Psoas muscle (tissue), 8 donors: Measurements from ENCODE around the gene NPHS1. TPM values are rescaled to one million over a fixed set of nuclear protein-coding genes. Genes with fewer than 3 reads are reported as not detected.

Source experiments
- ATAC-seq, 4 donors: fragments of 200-7000 bp; cut with Tn5 transposase; one replicate each; pipeline ENCODE4 v1.9.1; 2020; ENCODE audit warnings: moderate library complexity in 3 of 4, mild to moderate bottlenecking in 2 of 4
- DNase-seq, 2 donors: peaks; one replicate each; pipeline ENCODE4 v3.0.0-alpha.2; 2020
- H3K27ac ChIP-seq: fragments of 200-600 bp; one replicate; pipeline ENCODE4 v1.8.0; 2022
- H3K27me3 ChIP-seq, 3 donors: fragments of 200-600 bp in 1 of 3; one replicate each; pipeline versions ENCODE4 v1.6.1 to v1.8.0; 2013 to 2022; ENCODE audit warnings: low read length in 2 of 3, mild to moderate bottlenecking in 2 of 3, moderate library complexity in 1 of 3; ENCODE audit not compliant: insufficient read depth in 3 of 3
- H3K36me3 ChIP-seq, 2 donors: fragments of 200-600 bp in 1 of 2; one replicate each; pipeline versions ENCODE4 v1.6.1 to v1.8.0; 2013 to 2022; ENCODE audit warnings: low read depth in 1 of 2, mild to moderate bottlenecking in 1 of 2, moderate library complexity in 1 of 2; ENCODE audit not compliant: insufficient read depth in 1 of 2
- H3K4me1 ChIP-seq: fragments of 200-600 bp; one replicate; pipeline ENCODE4 v1.8.0; 2022
- H3K4me3 ChIP-seq: fragments of 200-600 bp; one replicate; pipeline ENCODE4 v1.8.0; 2022; ENCODE audit warnings: mild to moderate bottlenecking
- H3K9me3 ChIP-seq: fragments of 200-600 bp; one replicate; pipeline ENCODE4 v1.8.0; 2022
- CTCF ChIP-seq: fragments of 200-600 bp; IDR thresholded peaks from one replicate; pipeline ENCODE4 v1.8.0; 2022; ENCODE audit warnings: antibody characterized with exemption
- WGBS, 3 donors: extraction: QIAGEN DNeasy Blood & Tissue Kit; methylation state at CpG; one replicate each; pipeline versions ENCODE4 v1.1.6 to v1.1.7; 2013; 5-methylcytosine and 5-hydroxymethylcytosine counted together
- intact Hi-C, 2 donors: fragments of 100-400 bp; cut with DNase I; formaldehyde crosslinking; loops; one replicate each; pipeline versions ENCODE4 v1.11.0 to v1.14.2; 2022
- polyA plus RNA-seq, 3 donors: library from polyadenylated mRNA; stranded (reverse); fragments of 200-250 nt; gene quantifications; one replicate each; pipeline ENCODE4 v1.2.3, GENCODE V29; 2013
- total RNA-seq, 4 donors: library from RNA; stranded (reverse); fragmentation: NEBNext Ultra II Directional in 2 of 4; extraction: Animal tissue kit (Norgen Biotek cat#: 25700) in 2 of 4; gene quantifications; one replicate each; pipeline versions ENCODE4 v1.2.1 to v1.2.4, GENCODE V29; 2021 to 2023
- donor health status: healthy with polysubstance abuse.
- donor health status: DM: no; HTN: no; CAD: no; lungs with moderate emphysema.
- donor health status: Bipolar disorder and iron deficiency.
- donor health status: healthy.
- donor health status: DM: yes; HTN: yes; CAD: no.
- donor health status: DM: no; HTN: no; CAD: no.
- donor health status: DM: no; HTN: no; CAD: no.
- donor health status: DM: yes; HTN: yes; CAD: no.

The NPHS1 gene
- total and polyA plus RNA-seq, 7 donors = not detected

GRCh38 chr19:35786299-35787160 lies 65.8 kb downstream of the NPHS1 start:
- intact Hi-C loops = no loop called here
- H3K27ac ChIP-seq = no peak overlapping the region
- ATAC-seq = no peak

DNA sequence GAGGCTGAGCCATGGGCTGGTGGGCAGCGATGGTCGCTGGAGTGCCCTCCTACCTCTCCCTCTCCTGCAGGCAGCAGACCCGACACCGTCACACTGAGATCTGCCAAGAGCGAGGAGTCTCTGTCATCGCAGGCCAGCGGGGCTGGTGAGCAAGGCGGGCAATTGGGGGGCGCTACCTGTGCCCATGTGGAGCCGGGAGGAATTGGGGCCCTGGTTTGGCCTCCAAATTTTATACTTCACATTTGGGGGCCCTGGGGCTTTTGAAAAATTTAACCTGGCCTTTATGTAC lies 67.0 kb downstream of the NPHS1 start:
- Histone ChIP-seq H3K27me3 (no peaks in the 10 kb centered on the region), H3K4me1 (no peaks in the 10 kb centered on the region), H3K4me3 (no peak overlapping the region), H3K27ac (no peak overlapping the region), H3K36me3 (peaks cover 0 to 25% of the 10 kb centered on the region in 2 donors), H3K9me3 (no peaks in the 10 kb centered on the region)
- intact Hi-C loops = no loop called here
- TF ChIP-seq CTCF = no peak
- ATAC-seq (no peak), DNase-seq (no peak)
- 85 to 91% (median 89%) methylated on average over 9 to 10 of the region's 10 CpGs for WGBS, 3 donors

More at GRCh38 chr19:35786299-35787160, 65.8 kb downstream of the NPHS1 start:
- peaks cover 0 to 12% of the 10 kb centered on the region in 2 donors for H3K36me3 ChIP-seq
- H3K27me3 ChIP-seq = no peaks in the 10 kb centered on the region
- TF ChIP-seq CTCF = no peak
- no peak overlapping the region for H3K4me3 ChIP-seq
- 88 to 92% (median 90%) methylated on average over 26 to 31 of the region's 31 CpGs for WGBS, 3 donors
- H3K9me3 ChIP-seq = no peaks in the 10 kb centered on the region
- no peak for DNase-seq
- H3K4me1 ChIP-seq = no peaks in the 10 kb centered on the region

DNA sequence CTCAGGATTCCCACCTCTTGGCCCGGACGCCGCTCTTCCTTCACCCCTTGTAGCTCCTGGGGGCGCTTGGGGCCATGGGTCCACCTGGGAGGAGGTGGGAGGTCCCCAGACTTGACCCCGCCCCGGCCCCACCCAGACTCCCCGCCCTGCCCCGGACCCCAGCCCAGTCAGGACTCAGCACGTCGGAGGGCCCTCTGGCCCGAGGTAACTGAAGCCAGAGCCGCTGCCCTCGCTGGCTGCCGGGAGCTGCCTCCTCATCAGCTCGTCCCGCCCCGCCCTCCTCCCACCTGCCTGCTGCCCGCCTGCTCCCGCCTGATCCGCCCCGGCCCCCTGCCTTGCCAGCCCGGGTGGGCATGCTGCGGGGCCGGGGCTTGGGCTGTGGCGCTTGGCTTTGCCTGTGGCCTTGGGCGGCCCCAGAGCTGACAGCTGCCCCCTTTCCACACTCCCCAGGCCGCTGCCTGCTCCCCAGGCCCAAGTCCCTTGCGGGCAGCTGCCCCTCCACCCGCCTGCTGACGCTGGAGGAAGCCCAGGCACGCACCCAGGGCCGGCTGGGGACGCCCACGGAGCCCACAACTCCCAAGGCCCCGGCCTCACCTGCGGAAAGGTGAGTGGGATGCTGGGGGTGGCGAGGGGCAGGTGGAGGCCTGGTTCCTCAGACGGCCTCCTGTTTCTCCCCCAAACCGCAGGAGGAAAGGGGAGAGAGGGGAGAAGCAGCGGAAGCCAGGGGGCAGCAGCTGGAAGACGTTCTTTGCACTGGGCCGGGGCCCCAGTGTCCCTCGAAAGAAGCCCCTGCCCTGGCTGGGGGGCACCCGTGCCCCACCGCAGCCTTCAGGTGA lies 67.6 kb downstream of the NPHS1 start:
- H3K4me3 ChIP-seq = no peak overlapping the region
- no peaks in the 10 kb centered on the region for H3K9me3 ChIP-seq
- intact Hi-C loops = no loop called here
- TF ChIP-seq CTCF = no peak
- no peaks in the 10 kb centered on the region for H3K4me1 ChIP-seq
- DNase-seq (no peak), ATAC-seq (no peak)
- no peaks in the 10 kb centered on the region for H3K27me3 ChIP-seq
- no peak overlapping the region for H3K27ac ChIP-seq
- 80 to 86% (median 81%) methylated on average over 41 to 45 of the region's 45 CpGs for WGBS, 3 donors
- H3K36me3 ChIP-seq = peaks cover 0 to 29% of the 10 kb centered on the region in 2 donors

GRCh38 chr19:35783469-35784434 lies 68.6 kb downstream of the NPHS1 start:
- Histone ChIP-seq H3K27me3 (no peaks in the 10 kb centered on the region), H3K36me3 (peaks cover 0 to 37% of the 10 kb centered on the region in 2 donors), H3K27ac (no peak overlapping the region), H3K4me1 (no peaks in the 10 kb centered on the region), H3K9me3 (no peaks in the 10 kb centered on the region), H3K4me3 (no peak overlapping the region)
- 80 to 83% (median 82%) methylated on average over 24 to 28 of the region's 28 CpGs for WGBS, 3 donors
- intact Hi-C loops = no loop called here
- peak in 1 of 4 donors; percentile 19 for ATAC-seq
- TF ChIP-seq CTCF = no peak
- no peak for DNase-seq
